WTC11 (cell line): ENCODE results near the gene CALY.

ENCODE experiments used
- CBFB ChIP-seq: sonication (generic); formaldehyde crosslinking; IDR thresholded peaks from 2 replicates; pipeline ENCODE4 v1.8.1; 2022; ENCODE audit warnings: mild to moderate bottlenecking, low read depth, missing genetic modification reagents
- FOXK1 ChIP-seq: sonication (generic); formaldehyde crosslinking; IDR thresholded peaks from 2 replicates; pipeline ENCODE4 v1.8.0; 2022; ENCODE audit warnings: mild to moderate bottlenecking, moderate library complexity, missing genetic modification reagents
- KAT7 ChIP-seq: sonication (generic); formaldehyde crosslinking; IDR thresholded peaks from 2 replicates; pipeline ENCODE4 v1.8.1; 2023; ENCODE audit warnings: missing genetic modification reagents, mild to moderate bottlenecking, borderline replicate concordance
- RELA ChIP-seq: sonication (generic); formaldehyde crosslinking; IDR thresholded peaks from 2 replicates; pipeline ENCODE4 v1.8.1; 2022; ENCODE audit warnings: missing genetic modification reagents, mild to moderate bottlenecking, borderline replicate concordance
- SMAD4 ChIP-seq: sonication (generic); formaldehyde crosslinking; IDR thresholded peaks from 2 replicates; pipeline ENCODE4 v1.8.0; 2022; ENCODE audit warnings: mild to moderate bottlenecking, missing genetic modification reagents
- TCF7 ChIP-seq: sonication (generic); formaldehyde crosslinking; IDR thresholded peaks from 2 replicates; pipeline ENCODE4 v1.8.0; 2022; ENCODE audit warnings: mild to moderate bottlenecking, low read depth, missing genetic modification reagents, moderate library complexity
- TP53 ChIP-seq: sonication (generic); formaldehyde crosslinking; IDR thresholded peaks from 2 replicates; pipeline ENCODE4 v1.8.1; 2023; ENCODE audit warnings: mild to moderate bottlenecking, missing genetic modification reagents
- ZNF423 ChIP-seq: fragments of 250-450 bp; sonication (Bioruptor Pico); IDR thresholded peaks from 2 replicates; pipeline ENCODE4 v2.1.2; 2022; ENCODE audit warnings: mild to moderate bottlenecking, moderate library complexity
- TF ChIP-seq, protein P1 (sequence below): fragments of 200-600 bp; IDR thresholded peaks from 2 replicates; pipeline ENCODE4 v1.8.0; 2022; ENCODE audit warnings: antibody characterized with exemption
- TF ChIP-seq, protein P2 (sequence below): sonication (generic); formaldehyde crosslinking; conservative IDR thresholded peaks from 2 replicates; pipeline ENCODE4 v1.8.1; 2023; ENCODE audit warnings: mild to moderate bottlenecking, low read depth, missing genetic modification reagents, moderate library complexity
- TF ChIP-seq, protein P3 (sequence below): sonication (generic); formaldehyde crosslinking; IDR thresholded peaks from 2 replicates; pipeline ENCODE4 v1.8.0; 2022; ENCODE audit warnings: mild to moderate bottlenecking, missing genetic modification reagents
- TF ChIP-seq, protein P4 (sequence below): sonication (generic); formaldehyde crosslinking; IDR thresholded peaks from 2 replicates; pipeline ENCODE4 v1.8.1; 2023; ENCODE audit warnings: mild to moderate bottlenecking, missing genetic modification reagents
- TF ChIP-seq, protein P5 (sequence below): sonication (generic); formaldehyde crosslinking; IDR thresholded peaks from 2 replicates; pipeline ENCODE4 v1.8.1; 2023; ENCODE audit warnings: mild to moderate bottlenecking, missing genetic modification reagents, borderline replicate concordance

DNA sequence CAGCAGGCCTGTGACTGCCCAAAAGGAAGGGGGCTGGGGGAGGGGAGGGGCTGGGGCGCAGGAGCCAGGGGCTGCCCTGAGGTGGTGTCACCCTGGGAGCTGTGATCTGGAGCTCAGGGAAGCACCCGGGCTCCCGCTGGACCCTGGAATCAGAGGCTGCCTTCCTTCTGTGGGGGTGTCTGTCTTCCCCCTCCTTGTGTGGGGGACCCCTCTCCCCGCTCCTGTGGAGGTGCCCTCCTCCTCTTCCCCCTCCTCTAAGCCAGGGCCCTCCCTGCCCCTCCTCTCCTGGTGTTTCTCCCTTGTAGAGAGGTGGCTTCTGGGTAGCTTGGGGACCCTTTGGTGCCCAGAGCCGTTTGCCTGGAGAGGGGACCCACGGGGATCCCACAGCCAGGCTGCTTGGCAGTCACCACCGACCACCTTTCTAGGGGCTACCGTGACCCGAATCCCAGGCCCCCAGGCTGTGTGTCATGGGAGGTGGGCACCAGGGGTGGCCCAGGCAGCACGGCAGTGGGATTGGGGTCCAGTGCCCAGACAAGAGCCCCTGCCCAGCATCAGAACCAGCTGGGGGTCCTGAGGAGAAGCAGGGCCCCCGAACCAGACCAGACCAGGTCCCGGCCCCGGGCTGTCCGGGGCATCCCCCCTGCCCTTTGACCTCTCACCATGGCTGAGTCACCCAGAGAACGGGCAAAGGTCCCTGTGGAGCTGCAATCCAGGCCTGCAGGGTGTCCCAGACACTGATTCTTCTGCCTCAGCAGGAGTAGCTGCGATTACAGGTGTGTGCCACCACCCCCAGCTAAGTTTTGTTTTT, 11.2 kb upstream of the CALY start:
- TF ChIP-seq, protein P1, sequence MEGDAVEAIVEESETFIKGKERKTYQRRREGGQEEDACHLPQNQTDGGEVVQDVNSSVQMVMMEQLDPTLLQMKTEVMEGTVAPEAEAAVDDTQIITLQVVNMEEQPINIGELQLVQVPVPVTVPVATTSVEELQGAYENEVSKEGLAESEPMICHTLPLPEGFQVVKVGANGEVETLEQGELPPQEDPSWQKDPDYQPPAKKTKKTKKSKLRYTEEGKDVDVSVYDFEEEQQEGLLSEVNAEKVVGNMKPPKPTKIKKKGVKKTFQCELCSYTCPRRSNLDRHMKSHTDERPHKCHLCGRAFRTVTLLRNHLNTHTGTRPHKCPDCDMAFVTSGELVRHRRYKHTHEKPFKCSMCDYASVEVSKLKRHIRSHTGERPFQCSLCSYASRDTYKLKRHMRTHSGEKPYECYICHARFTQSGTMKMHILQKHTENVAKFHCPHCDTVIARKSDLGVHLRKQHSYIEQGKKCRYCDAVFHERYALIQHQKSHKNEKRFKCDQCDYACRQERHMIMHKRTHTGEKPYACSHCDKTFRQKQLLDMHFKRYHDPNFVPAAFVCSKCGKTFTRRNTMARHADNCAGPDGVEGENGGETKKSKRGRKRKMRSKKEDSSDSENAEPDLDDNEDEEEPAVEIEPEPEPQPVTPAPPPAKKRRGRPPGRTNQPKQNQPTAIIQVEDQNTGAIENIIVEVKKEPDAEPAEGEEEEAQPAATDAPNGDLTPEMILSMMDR = no peak
- TF ChIP-seq, protein P2, sequence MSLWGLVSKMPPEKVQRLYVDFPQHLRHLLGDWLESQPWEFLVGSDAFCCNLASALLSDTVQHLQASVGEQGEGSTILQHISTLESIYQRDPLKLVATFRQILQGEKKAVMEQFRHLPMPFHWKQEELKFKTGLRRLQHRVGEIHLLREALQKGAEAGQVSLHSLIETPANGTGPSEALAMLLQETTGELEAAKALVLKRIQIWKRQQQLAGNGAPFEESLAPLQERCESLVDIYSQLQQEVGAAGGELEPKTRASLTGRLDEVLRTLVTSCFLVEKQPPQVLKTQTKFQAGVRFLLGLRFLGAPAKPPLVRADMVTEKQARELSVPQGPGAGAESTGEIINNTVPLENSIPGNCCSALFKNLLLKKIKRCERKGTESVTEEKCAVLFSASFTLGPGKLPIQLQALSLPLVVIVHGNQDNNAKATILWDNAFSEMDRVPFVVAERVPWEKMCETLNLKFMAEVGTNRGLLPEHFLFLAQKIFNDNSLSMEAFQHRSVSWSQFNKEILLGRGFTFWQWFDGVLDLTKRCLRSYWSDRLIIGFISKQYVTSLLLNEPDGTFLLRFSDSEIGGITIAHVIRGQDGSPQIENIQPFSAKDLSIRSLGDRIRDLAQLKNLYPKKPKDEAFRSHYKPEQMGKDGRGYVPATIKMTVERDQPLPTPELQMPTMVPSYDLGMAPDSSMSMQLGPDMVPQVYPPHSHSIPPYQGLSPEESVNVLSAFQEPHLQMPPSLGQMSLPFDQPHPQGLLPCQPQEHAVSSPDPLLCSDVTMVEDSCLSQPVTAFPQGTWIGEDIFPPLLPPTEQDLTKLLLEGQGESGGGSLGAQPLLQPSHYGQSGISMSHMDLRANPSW (CRISPR knock-in tag) = no peak
- TF ChIP-seq, protein P3, sequence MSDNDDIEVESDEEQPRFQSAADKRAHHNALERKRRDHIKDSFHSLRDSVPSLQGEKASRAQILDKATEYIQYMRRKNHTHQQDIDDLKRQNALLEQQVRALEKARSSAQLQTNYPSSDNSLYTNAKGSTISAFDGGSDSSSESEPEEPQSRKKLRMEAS (CRISPR knock-in tag) = no peak
- TF ChIP-seq ZNF423 (CRISPR knock-in tag) (no peak), SMAD4 (CRISPR knock-in tag) (no peak), TP53 (CRISPR knock-in tag) (no peak), FOXK1 (CRISPR knock-in tag) (no peak), RELA (no peak), CBFB (CRISPR knock-in tag) (no peak), TCF7 (CRISPR knock-in tag) (no peak), KAT7 (CRISPR knock-in tag) (no peak)
- TF ChIP-seq, protein P4, sequence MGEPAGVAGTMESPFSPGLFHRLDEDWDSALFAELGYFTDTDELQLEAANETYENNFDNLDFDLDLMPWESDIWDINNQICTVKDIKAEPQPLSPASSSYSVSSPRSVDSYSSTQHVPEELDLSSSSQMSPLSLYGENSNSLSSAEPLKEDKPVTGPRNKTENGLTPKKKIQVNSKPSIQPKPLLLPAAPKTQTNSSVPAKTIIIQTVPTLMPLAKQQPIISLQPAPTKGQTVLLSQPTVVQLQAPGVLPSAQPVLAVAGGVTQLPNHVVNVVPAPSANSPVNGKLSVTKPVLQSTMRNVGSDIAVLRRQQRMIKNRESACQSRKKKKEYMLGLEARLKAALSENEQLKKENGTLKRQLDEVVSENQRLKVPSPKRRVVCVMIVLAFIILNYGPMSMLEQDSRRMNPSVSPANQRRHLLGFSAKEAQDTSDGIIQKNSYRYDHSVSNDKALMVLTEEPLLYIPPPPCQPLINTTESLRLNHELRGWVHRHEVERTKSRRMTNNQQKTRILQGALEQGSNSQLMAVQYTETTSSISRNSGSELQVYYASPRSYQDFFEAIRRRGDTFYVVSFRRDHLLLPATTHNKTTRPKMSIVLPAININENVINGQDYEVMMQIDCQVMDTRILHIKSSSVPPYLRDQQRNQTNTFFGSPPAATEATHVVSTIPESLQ (CRISPR knock-in tag) = no peak
- TF ChIP-seq, protein P5, sequence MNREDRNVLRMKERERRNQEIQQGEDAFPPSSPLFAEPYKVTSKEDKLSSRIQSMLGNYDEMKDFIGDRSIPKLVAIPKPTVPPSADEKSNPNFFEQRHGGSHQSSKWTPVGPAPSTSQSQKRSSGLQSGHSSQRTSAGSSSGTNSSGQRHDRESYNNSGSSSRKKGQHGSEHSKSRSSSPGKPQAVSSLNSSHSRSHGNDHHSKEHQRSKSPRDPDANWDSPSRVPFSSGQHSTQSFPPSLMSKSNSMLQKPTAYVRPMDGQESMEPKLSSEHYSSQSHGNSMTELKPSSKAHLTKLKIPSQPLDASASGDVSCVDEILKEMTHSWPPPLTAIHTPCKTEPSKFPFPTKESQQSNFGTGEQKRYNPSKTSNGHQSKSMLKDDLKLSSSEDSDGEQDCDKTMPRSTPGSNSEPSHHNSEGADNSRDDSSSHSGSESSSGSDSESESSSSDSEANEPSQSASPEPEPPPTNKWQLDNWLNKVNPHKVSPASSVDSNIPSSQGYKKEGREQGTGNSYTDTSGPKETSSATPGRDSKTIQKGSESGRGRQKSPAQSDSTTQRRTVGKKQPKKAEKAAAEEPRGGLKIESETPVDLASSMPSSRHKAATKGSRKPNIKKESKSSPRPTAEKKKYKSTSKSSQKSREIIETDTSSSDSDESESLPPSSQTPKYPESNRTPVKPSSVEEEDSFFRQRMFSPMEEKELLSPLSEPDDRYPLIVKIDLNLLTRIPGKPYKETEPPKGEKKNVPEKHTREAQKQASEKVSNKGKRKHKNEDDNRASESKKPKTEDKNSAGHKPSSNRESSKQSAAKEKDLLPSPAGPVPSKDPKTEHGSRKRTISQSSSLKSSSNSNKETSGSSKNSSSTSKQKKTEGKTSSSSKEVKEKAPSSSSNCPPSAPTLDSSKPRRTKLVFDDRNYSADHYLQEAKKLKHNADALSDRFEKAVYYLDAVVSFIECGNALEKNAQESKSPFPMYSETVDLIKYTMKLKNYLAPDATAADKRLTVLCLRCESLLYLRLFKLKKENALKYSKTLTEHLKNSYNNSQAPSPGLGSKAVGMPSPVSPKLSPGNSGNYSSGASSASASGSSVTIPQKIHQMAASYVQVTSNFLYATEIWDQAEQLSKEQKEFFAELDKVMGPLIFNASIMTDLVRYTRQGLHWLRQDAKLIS = no peak
